ENCODE data around the gene ABCB8. TPM values are rescaled to one million over a fixed set of nuclear protein-coding genes. Genes with fewer than 3 reads are reported as not detected.

The ABCB8 gene
- total and polyA plus RNA-seq, 9 of the 15 experiments (the other 6 are each of a cell fraction or from before 2014, with no cell fraction given) = 7.6 to 106 (median 36.3) TPM

GRCh38 chr7:151028948-151029501, 775 bp downstream of the ABCB8 start (continued):
- peak in 1 of 2 experiments; percentile 9 for TF ChIP-seq AFF1 (IDR thresholded peaks at IDR 0.05; ENCODE audit: low read depth in 1 of 2, partially characterized antibody in 2 of 2)
- no peak for TF ChIP-seq MEF2A (IDR thresholded peaks at IDR 0.05; ENCODE audit: control insufficient read depth, low read depth, low read length)
- peak; percentile 75 for TF ChIP-seq GTF3C2 (IDR thresholded peaks at IDR 0.05; ENCODE audit: borderline replicate concordance, extremely low read depth, insufficient read length)
- TF ChIP-seq BRD9 (IDR thresholded peaks at IDR 0.05; ENCODE audit: low read depth, partially characterized antibody) = peak; percentile 34
- peak; percentile 63; the same call in 1 of the 2 replicates for TF ChIP-seq ZBTB40 (IDR thresholded peaks at IDR 0.05)
- TF ChIP-seq ZBTB40 (CRISPR knock-in tag; IDR thresholded peaks at IDR 0.05) = no peak
- peak; percentile 40; the same call in 1 of the 2 replicates for TF ChIP-seq ZNF668 (CRISPR knock-in tag; IDR thresholded peaks at IDR 0.05)
- TF ChIP-seq NRF1 (conservative IDR thresholded peaks at IDR 0.05 in 1 of 2, IDR thresholded peaks at IDR 0.05 in 1 of 2) = no peak
- no peak for TF ChIP-seq RHOXF2B (CRISPR knock-in tag; conservative IDR thresholded peaks at IDR 0.05)
- no peak for TF ChIP-seq KLF1 (tag; IDR thresholded peaks at IDR 0.05)
- no peak for TF ChIP-seq TRIM28 (IDR thresholded peaks at IDR 0.05)
- TF ChIP-seq NFRKB (IDR thresholded peaks at IDR 0.05; ENCODE audit: low read depth) = 0 out of 2 replicates have a peak, but pooled peaks have one; percentile 42

Measured in K562 (cell line).